Motor neuron (in vitro differentiated cells): ENCODE measurements around the gene CALD1. TPM values are rescaled to one million over a fixed set of nuclear protein-coding genes. Genes with fewer than 3 reads are reported as not detected.

Experiments used
- ATAC-seq, 8 experiments: fragments of 200-7000 bp; cut with Tn5 transposase; replicated peaks in 6 of 8; 2 replicates each; pipeline ENCODE4 v1.8.0; 2021; ENCODE audit warnings: mild to moderate bottlenecking in 8 of 8, moderate library complexity in 8 of 8
- H3K27ac ChIP-seq, 2 donors: fragments of 250-450 bp; sonication (Bioruptor Pico); 2 replicates each; pipeline ENCODE4 v1.9.0; 2021; ENCODE audit warnings: antibody characterized with exemption in 2 of 2, mild to moderate bottlenecking in 2 of 2, moderate library complexity in 1 of 2
- H3K4me1 ChIP-seq, 2 donors: fragments of 250-450 bp; sonication (Bioruptor Pico); replicated peaks in 1 of 2; 2 replicates each; pipeline ENCODE4 v1.6.1; 2021; ENCODE audit warnings: antibody characterized with exemption in 2 of 2, mild to moderate bottlenecking in 2 of 2, moderate library complexity in 1 of 2
- H3K4me3 ChIP-seq, 5 donors: fragments of 250-450 bp; sonication (Bioruptor Pico); 2 replicates each; pipeline ENCODE4 v1.9.0; 2021; ENCODE audit warnings: antibody characterized with exemption in 5 of 5, mild to moderate bottlenecking in 5 of 5, moderate library complexity in 4 of 5
- WGBS, 10 experiments: fragments of 450-650 bp; shearing (Covaris generic); methylation state at CpG; one replicate each; pipeline ENCODE4 v1.0.0; 2022; 5-methylcytosine and 5-hydroxymethylcytosine counted together
- in situ Hi-C, 9 experiments: fragments of 400-800 bp; cut with MboI; loops; one replicate each; pipeline ENCODE4 v1.15.0; 2021; ENCODE audit warnings: low sequenced_read_pairs in 9 of 9, low pct_unique_long_range_greater_than_20kb in 2 of 9; ENCODE audit not compliant: unreplicated experiment in 9 of 9
- total RNA-seq, 8 experiments: library from RNA; unstranded; fragments of 300-600 nt; gene quantifications; 2 replicates each; pipeline versions ENCODE4 v1.2.3 to v1.2.4, GENCODE V29; 2022

Gene CALD1
- total RNA-seq, 8 experiments from 2014 or later: 6.9 to 204 (median 64.7) TPM

DNA sequence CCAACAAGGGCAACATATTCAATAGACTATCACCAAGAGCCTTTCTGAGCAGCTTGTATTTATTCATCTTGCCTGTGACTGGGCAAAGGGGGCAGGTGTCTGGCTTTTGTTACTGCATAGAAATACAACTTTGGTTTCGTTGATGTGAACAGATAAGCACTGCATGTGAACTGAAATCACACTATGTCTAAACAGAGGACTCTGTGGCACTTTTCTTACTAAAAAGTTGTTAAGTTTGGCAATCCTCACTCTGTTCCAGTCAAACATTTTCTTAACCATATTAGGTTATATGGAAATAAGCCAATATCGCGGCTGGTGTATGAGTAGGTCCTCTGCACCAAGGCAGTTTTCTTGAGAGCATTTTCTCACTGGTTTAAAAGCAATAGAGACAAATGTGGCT is 48.5 kb downstream of the CALD1 start:
- ATAC-seq: no peak
- Histone ChIP-seq H3K27ac (no peak overlapping the region), H3K4me3 (no peak overlapping the region), H3K4me1 (no peaks in the 10 kb centered on the region)
- in situ Hi-C loops: no loop called here
- 0 to 100% (median 65%) methylated on average over 1 to 3 of the region's 3 CpGs; no CpG with 5 or more reads in 4 of the 10 experiments for WGBS, 10 experiments

DNA sequence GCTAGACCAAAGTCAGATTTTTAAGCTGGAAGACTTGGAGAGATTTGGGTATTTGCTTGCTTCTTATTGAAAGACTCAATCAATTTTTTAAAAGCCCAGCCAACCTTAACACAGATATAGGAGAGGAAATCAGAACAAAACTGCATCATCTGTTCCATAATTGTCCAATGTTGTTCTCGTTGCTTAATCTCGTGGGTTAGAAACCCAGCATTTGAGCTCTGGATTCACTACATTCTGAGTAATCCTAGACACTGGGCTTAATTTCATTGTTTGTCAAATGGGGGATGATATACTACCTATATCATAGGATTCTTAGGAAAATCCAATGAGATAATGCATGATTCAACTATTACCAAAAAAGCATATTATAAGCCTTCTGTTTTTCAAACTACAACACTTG is 48.9 kb downstream of the CALD1 start:
- WGBS, 10 experiments: 83 to 100% (median 100%) methylated on average over 1 to 2 of the region's 2 CpGs; no CpG with 5 or more reads in 3 of the 10 experiments
- ATAC-seq: no peak
- Histone ChIP-seq H3K4me3 (no peak overlapping the region), H3K27ac (no peak overlapping the region), H3K4me1 (no peaks in the 10 kb centered on the region)
- in situ Hi-C loops: no loop called here

DNA sequence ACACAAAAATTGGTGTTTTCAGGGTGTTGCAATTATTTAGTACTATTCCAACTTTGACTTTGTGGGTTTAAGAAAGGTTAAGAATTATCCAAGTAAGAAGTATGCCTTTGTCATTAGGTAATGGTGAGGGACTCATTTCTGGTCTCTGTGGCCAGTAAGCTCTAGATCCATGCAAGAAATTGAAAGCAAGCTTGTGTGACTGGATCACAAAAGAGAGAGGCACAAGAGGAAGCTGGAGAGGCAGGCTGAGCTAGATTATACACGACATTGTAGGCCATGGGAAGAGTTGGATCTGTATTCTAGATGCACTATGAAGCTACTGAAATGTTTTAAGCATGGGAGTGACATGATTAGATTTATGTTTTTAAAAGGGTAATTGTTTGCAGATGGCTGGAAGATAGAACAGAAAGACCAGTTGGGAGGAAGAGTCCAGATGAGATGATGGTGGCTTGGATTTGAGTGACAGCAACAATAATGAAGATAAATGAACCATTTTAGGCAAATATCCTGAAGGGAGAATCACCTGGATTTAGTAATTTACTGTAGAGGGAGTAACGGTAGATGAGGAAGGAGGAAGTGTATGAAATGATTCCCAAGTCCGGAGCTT is 50.0 kb downstream of the CALD1 start:
- no peak overlapping the region for H3K4me3 ChIP-seq
- no peak overlapping the region for H3K27ac ChIP-seq
- no peaks in the 10 kb centered on the region for H3K4me1 ChIP-seq
- WGBS, 10 experiments: 14 to 97% (median 82%) methylated on average over 1 to 3 of the region's 3 CpGs
- no peak for ATAC-seq
- in situ Hi-C loops: no loop called here

DNA sequence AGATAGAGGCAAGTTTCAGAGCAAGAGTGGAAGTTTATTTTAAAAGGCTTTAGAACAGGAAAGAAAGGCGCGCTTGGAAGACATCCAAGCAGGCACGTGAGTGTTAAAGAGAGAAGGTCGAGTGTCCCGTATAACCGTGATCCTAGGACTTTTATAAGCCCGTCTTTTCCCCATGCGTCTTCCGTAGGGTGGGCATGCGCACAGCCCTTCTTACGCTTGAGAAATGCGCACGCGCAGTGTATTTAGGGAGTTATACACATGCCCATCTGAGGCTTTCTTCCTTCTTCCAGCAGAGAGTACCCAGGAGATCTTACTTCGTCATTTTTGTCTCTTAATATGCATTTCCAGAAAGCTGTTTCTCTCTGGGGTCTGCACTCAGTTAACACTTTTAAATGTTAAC is 52.4 kb downstream of the CALD1 start:
- 79 to 100% (median 87%) methylated on average over 1 to 15 of the region's 15 CpGs; no CpG with 5 or more reads in 2 of the 10 experiments for WGBS, 10 experiments
- H3K4me3 ChIP-seq: no peak overlapping the region
- H3K4me1 ChIP-seq: no peaks in the 10 kb centered on the region
- no peak overlapping the region for H3K27ac ChIP-seq
- in situ Hi-C loops: no loop called here
- no peak for ATAC-seq

DNA sequence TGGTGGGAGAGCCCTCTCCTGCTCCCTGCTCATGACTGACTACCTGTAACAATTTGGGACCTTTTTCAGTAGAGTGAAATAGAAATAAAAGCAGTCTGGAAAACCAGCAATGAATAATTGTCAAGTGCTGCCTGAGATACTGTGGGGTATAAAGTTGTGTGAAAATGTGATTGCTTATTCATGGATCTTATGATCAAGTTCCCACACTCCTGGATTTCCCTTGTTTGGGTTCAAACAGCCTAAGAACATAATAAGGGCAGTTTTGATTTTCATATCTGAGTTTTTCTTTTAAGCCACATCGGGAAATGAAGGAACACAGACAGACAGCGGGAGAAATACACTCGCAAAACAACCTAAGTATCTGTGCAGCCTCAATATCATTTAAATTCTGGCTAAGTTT is 52.9 kb downstream of the CALD1 start:
- Histone ChIP-seq H3K27ac (no peak overlapping the region), H3K4me3 (no peak overlapping the region), H3K4me1 (no peaks in the 10 kb centered on the region)
- in situ Hi-C loops: no loop called here
- 81 to 100% (median 92%) methylated on average over 2 to 3 of the region's 3 CpGs; no CpG with 5 or more reads in 2 of the 10 experiments for WGBS, 10 experiments
- no peak for ATAC-seq

DNA sequence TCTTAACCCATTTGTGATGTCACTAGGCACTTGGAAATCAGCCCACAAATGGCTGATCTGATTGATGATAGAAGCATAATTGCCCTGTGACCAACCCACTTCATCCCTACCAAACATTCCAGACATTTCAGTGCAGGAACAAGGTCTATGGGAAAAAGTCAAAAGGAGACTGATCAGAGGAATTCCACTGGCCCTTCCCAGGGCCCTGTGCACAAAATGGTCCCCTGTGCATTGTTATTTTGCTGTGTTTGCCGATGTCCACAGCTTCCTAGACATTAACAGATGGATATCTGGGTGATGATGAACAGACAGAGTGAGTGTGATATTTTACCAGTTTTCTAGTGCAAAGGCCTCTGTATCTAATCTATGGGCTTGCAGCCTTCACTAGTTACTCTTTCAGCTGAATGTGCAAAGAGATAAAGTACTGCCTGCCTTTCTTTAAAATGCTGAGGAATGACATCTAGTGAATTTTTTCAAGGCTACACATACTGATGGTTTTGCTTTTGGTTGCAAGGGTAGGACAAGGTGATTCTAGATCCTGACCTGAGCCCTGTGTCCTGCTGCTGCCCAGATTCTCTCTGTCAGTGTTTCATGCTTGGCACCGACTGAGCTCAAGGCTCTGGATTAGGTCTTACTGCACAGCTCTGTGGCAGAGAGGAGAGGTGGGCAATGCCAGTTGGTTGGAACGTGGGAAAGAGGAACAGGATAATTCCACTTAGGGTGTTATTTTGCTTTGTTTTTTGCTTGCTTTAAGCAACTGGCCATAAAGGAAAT is 55.4 kb downstream of the CALD1 start:
- 20 to 100% (median 88%) methylated on average over 1 to 3 of the region's 3 CpGs; no CpG with 5 or more reads in 2 of the 10 experiments for WGBS, 10 experiments
- Histone ChIP-seq H3K4me1 (no peaks in the 10 kb centered on the region), H3K27ac (no peak overlapping the region), H3K4me3 (no peak overlapping the region)
- no peak for ATAC-seq
- in situ Hi-C loops: no loop called here

DNA sequence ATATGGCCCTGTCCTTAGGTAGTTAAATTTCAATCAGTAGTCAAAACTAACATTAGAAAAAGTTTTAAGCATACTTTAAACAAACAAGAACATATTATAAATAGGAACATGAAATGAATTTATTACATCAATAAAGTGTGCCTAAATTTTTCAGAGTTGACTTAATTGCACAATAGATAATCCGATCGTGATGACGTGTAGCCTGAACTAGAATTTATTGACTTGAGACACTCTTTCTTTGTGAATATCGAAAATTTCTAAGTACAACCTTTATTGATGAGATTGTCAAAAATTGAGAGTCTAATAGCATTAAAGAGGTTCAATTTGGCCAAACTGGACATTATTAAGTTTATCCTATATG is 56.0 kb downstream of the CALD1 start:
- Histone ChIP-seq H3K4me3 (no peak overlapping the region), H3K27ac (no peak overlapping the region), H3K4me1 (no peaks in the 10 kb centered on the region)
- in situ Hi-C loops: no loop called here
- WGBS, 10 experiments: 61 to 100% (median 91%) methylated on average over 1 to 4 of the region's 4 CpGs; no CpG with 5 or more reads in 1 of the 10 experiments
- ATAC-seq: no peak

DNA sequence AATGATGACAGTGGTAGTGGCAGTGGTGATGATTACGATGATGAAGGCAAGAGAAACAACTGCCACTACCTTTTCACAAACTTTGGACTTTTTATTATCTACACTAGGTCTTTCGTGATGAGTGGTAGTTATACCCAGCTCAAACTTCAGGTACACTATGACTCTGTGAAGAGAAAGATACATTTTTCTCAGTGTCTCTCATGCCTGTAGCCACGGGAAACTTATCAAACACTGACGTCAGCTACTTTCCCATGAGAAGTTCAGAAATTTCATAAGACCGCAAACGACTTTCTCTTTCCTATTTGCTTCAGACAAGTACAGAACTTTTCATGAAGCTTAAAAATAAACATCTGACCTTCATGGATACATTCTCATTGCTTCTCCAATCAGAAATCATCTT is 57.0 kb downstream of the CALD1 start:
- 65 to 100% (median 92%) methylated on average over 2 to 6 of the region's 6 CpGs for WGBS, 10 experiments
- in situ Hi-C loops: no loop called here
- no peaks in the 10 kb centered on the region for H3K4me1 ChIP-seq
- H3K27ac ChIP-seq: no peak overlapping the region
- ATAC-seq: no peak
- no peak overlapping the region for H3K4me3 ChIP-seq

DNA sequence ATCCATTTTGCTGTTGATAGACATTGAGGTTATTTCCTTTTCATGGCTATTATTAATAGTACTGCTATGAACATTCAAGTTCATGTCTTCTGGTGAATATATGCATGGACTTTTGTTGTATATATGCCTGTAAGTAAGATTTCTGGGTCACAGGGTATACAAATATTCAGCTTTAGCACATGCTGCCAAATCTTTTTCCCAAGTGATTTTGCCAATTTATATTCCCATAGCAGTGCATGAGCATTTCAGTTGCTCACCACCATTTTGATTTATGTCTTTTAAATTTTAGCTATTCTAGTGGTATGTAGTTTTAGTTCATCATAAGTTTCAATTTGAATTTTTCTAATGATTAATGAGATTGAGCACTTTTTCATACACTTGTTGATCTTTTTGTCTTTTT is 59.9 kb downstream of the CALD1 start:
- ATAC-seq: no peak
- in situ Hi-C loops: no loop called here
- Histone ChIP-seq H3K4me3 (no peak overlapping the region), H3K27ac (no peak overlapping the region), H3K4me1 (no peaks in the 10 kb centered on the region)

DNA sequence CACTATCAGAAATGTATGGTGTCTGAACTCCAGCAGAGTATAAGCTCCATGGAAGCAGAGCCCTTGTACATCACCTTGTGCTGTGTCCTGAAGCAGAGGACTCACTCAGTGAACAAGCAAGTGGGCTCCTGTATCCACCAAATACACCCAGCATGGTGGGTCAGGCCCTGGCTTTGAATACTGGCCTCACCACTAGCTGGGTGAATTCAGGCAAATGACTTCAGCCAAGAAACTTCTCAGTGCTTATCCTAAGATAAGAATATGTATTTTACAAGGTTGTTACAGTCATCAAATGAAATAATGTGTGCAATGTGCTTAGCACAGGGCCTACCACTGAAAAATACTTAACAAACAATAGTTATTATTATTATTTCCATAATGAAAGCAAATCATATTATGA is 62.6 kb downstream of the CALD1 start:
- ATAC-seq: no peak
- Histone ChIP-seq H3K4me3 (no peak overlapping the region), H3K27ac (no peak overlapping the region), H3K4me1 (no peaks in the 10 kb centered on the region)
- in situ Hi-C loops: no loop called here

DNA sequence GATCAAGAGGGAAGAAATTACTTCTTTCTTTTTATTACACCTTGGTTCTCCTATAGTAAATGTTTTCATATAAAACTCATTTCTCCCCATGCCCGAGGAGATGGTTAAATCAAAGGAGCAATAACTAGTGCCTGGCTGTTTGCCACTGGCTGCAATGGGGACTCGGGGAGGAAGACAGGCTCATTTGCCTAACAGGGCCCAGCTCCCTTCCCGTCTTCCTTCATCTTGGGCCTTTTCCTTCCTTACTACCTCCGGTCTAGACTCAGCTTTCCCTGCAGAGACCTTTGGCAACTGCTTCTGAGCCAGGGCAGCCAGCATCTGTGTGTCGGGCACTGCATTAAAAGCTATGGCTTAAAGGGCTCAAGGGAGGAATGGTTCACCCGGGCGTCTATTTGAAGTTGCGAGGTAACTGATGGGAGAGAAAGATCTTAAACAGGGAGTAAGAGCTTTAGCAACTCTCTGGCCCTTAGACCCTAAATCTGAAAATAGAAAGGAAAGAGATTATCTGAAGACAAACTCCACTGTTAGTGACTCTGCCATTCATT is 63.5 kb downstream of the CALD1 start:
- ATAC-seq: no peak
- in situ Hi-C loops: no loop called here
- H3K27ac ChIP-seq: no peak overlapping the region
- H3K4me1 ChIP-seq: no peaks in the 10 kb centered on the region
- WGBS, 10 experiments: 72 to 100% (median 78%) methylated on average over 1 to 7 of the region's 8 CpGs; no CpG with 5 or more reads in 1 of the 10 experiments
- no peak overlapping the region for H3K4me3 ChIP-seq

DNA sequence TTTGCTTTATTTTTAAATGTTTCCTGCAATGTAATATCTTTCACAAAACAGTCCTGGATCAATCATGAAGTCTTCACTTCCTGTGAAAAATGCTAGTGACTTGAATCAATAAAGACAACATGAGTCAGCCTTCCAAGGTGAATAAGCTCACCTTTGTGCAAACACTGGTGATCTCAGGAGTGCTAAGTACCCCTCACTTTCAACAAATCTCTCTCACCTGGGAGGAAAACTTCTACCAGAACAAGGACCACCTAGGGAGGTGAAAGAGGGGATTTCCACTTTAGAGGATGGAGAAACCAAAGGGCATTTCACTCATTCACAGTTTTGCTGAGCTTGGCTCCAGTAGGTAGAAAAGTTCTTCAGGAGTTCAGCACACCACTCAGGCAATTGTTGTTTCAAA is 64.8 kb downstream of the CALD1 start:
- ATAC-seq: no peak
- in situ Hi-C loops: no loop called here
- Histone ChIP-seq H3K4me3 (no peak overlapping the region), H3K4me1 (no peaks in the 10 kb centered on the region), H3K27ac (no peak overlapping the region)

DNA sequence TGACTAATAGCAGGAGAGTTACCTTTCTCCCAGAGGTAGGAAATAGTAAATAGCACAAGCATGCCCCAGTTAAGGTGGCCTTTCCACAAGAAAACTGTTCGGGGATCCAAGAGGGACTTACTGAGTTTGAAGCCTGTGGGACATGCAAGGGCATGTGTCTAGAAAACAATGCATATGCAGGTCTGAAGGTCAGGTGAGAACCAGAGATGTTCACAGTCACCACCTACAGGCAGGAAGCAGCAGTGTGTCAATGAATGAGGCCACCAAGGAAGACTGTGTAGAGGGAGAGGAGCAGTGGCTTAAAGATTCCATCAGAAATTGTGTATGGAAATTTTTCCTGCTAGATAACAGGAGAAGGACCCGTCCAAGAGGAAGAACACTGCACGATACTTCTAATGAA is 66.0 kb downstream of the CALD1 start:
- peak in 3 of 8 experiments; percentile 49 to 86 (median 71) for ATAC-seq
- in situ Hi-C loops: no loop called here
- Histone ChIP-seq H3K4me1 (no peaks in the 10 kb centered on the region), H3K4me3 (no peak overlapping the region), H3K27ac (no peak overlapping the region)
- 20 to 100% (median 60%) methylated on average over 1 to 3 of the region's 3 CpGs; no CpG with 5 or more reads in 1 of the 10 experiments for WGBS, 10 experiments
